Left lung (tissue), 10 donors: Measurements from ENCODE around the gene VPS39. TPM values are rescaled to one million over a fixed set of nuclear protein-coding genes. Genes with fewer than 3 reads are reported as not detected.

ENCODE experiments used
- ATAC-seq: fragments of 200-7000 bp; cut with Tn5 transposase; one replicate; pipeline ENCODE4 v1.9.1; 2020; ENCODE audit warnings: moderate library complexity
- DNase-seq, 4 donors: peaks; one replicate each; pipeline ENCODE4 v3.0.0-alpha.2; 2013 to 2020
- H3K27ac ChIP-seq, 2 donors: fragments of 200-600 bp; sonication (generic) in 1 of 2; one replicate each; pipeline versions ENCODE4 v1.5.0 to v1.8.0; 2020 to 2021
- H3K27me3 ChIP-seq, 2 donors: fragments of 200-600 bp; sonication (generic) in 1 of 2; one replicate each; pipeline versions ENCODE4 v1.5.0 to v1.8.0; 2020 to 2021
- H3K36me3 ChIP-seq, 2 donors: fragments of 200-600 bp; sonication (generic) in 1 of 2; one replicate each; pipeline versions ENCODE4 v1.5.0 to v1.8.0; 2020 to 2021
- H3K4me1 ChIP-seq, 2 donors: fragments of 200-600 bp; one replicate each; pipeline ENCODE4 v1.8.0; 2021
- H3K4me3 ChIP-seq, 2 donors: fragments of 200-600 bp; sonication (generic) in 1 of 2; one replicate each; pipeline versions ENCODE4 v1.5.0 to v1.8.0; 2020 to 2021; ENCODE audit warnings: mild to moderate bottlenecking in 1 of 2
- H3K9me3 ChIP-seq, 2 donors: fragments of 200-600 bp; sonication (generic) in 1 of 2; one replicate each; pipeline versions ENCODE4 v1.5.0 to v1.8.0; 2020 to 2021
- intact Hi-C, 2 donors: fragments of 100-400 bp; cut with DNase I; formaldehyde crosslinking; loops; one replicate each; pipeline versions ENCODE4 v1.11.2 to v1.14.2; 2022
- polyA plus RNA-seq, 6 donors: library from polyadenylated mRNA; unstranded; fragments of 120-200 nt; gene quantifications; one replicate each; pipeline ENCODE4 v1.2.1, GENCODE V29; 2013; ENCODE audit not compliant: insufficient read length in 6 of 6
- total RNA-seq, 2 donors: library from RNA; stranded (reverse); fragmentation: NEBNext Ultra II Directional; extraction: Animal tissue kit (Norgen Biotek cat#: 25700); gene quantifications; one replicate each; pipeline ENCODE4 v1.2.1, GENCODE V29; 2021
- TF ChIP-seq, protein P1 (sequence below), 2 donors: fragments of 200-600 bp; sonication (generic) in 1 of 2; IDR thresholded peaks; one replicate each; pipeline versions ENCODE4 v1.5.0 to v1.8.0; 2021; ENCODE audit warnings: antibody characterized with exemption in 2 of 2
- donor health status: DM: no; HTN: yes; CAD: no.
- donor health status: DM: no; HTN: no; CAD: no.

The VPS39 gene
- total and polyA plus RNA-seq, 8 donors, result 57.8 to 87.7 (median 81.9) TPM

DNA sequence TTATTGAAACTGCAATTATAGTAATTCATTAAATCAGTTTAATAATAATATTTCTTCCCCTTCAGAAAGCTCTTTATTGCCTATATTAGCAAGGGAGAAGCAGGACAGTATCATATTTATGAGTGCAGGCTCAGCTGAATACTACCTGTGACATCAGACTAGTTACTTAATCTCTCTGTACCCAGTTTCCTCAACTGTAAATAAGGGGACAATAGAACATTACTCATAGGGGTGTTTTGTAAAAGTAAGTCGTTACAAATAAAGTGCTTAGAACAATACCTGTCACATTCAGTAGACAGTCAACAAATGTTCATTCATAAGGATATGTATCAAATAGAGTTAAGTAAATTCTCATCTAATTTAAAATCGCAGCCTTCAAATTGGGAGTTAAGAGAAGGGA is 12.1 kb upstream of the VPS39 start:
- intact Hi-C loops, result no loop called here
- TF ChIP-seq, protein P1, sequence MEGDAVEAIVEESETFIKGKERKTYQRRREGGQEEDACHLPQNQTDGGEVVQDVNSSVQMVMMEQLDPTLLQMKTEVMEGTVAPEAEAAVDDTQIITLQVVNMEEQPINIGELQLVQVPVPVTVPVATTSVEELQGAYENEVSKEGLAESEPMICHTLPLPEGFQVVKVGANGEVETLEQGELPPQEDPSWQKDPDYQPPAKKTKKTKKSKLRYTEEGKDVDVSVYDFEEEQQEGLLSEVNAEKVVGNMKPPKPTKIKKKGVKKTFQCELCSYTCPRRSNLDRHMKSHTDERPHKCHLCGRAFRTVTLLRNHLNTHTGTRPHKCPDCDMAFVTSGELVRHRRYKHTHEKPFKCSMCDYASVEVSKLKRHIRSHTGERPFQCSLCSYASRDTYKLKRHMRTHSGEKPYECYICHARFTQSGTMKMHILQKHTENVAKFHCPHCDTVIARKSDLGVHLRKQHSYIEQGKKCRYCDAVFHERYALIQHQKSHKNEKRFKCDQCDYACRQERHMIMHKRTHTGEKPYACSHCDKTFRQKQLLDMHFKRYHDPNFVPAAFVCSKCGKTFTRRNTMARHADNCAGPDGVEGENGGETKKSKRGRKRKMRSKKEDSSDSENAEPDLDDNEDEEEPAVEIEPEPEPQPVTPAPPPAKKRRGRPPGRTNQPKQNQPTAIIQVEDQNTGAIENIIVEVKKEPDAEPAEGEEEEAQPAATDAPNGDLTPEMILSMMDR (IDR thresholded peaks at IDR 0.05), result no peak
- Histone ChIP-seq H3K4me3 (no peak overlapping the region), H3K4me1 (no peaks in the 10 kb centered on the region), H3K27ac (no peak overlapping the region), H3K36me3 (peaks cover 6 to 96% of the 10 kb centered on the region in 2 donors), H3K9me3 (no peaks in the 10 kb centered on the region), H3K27me3 (no peaks in the 10 kb centered on the region)
- DNase-seq (no peak), ATAC-seq (no peak)

DNA sequence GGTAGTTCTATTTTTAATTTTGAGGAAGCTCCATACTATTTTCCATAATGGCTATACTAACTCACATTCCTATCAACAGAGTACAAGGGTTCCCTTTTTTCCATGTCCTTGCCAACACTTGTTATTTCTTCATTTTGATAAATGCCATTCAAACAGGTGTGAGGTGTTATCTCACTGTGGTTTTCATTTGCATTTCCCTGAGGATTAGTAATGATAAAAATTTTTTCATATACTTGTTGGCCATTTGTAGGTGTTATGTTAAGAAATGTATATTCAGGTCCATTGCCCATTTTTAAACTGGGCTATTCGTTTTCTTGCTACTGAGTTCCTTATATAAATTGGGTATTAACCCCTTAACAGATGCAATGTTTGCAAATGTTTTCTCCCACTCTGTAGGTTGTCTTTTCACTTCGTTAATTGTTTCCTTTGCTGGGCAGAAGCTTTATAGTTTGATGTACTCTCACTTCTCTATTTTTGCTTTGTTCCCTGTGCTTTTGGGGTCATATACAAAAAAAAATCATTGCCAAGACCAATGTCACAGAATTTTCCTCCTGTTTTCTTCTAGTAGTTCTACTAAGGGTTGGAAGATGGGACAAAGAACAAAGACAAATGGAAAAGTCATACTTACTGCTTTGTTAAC is 11.0 kb upstream of the VPS39 start:
- no peak for DNase-seq
- peaks cover 6 to 96% of the 10 kb centered on the region in 2 donors for H3K36me3 ChIP-seq
- no peaks in the 10 kb centered on the region for H3K9me3 ChIP-seq
- H3K4me1 ChIP-seq, result no peaks in the 10 kb centered on the region
- ATAC-seq, result no peak
- H3K27ac ChIP-seq, result no peak overlapping the region
- intact Hi-C loops, result no loop called here
- no peaks in the 10 kb centered on the region for H3K27me3 ChIP-seq
- TF ChIP-seq, protein P1 (IDR thresholded peaks at IDR 0.05), result no peak
- H3K4me3 ChIP-seq, result no peak overlapping the region

DNA sequence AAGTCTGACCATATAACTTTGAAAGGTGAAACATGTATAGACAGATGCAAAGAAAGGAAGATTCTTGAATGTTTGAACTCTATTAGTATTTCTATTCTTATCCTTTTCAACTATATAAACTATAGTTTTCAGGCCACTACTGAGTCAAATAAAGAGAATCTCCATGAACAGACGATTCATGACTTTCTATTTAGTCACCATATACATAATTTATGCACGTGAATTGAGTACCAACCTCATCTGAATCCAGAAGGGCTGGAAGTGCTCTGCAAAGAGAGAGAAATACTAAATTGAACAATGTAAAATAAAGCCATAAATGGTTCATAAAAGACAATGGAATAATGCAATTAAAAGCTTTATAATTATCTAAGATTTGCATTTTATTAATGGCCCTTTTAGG is 9.5 kb upstream of the VPS39 start:
- intact Hi-C loops, result no loop called here
- ATAC-seq, result no peak
- TF ChIP-seq, protein P1 (IDR thresholded peaks at IDR 0.05), result no peak
- Histone ChIP-seq H3K9me3 (no peaks in the 10 kb centered on the region), H3K27me3 (no peaks in the 10 kb centered on the region), H3K4me1 (no peaks in the 10 kb centered on the region), H3K4me3 (no peak overlapping the region), H3K36me3 (peaks cover 6 to 94% of the 10 kb centered on the region in 2 donors), H3K27ac (no peak overlapping the region)
- DNase-seq, result no peak

DNA sequence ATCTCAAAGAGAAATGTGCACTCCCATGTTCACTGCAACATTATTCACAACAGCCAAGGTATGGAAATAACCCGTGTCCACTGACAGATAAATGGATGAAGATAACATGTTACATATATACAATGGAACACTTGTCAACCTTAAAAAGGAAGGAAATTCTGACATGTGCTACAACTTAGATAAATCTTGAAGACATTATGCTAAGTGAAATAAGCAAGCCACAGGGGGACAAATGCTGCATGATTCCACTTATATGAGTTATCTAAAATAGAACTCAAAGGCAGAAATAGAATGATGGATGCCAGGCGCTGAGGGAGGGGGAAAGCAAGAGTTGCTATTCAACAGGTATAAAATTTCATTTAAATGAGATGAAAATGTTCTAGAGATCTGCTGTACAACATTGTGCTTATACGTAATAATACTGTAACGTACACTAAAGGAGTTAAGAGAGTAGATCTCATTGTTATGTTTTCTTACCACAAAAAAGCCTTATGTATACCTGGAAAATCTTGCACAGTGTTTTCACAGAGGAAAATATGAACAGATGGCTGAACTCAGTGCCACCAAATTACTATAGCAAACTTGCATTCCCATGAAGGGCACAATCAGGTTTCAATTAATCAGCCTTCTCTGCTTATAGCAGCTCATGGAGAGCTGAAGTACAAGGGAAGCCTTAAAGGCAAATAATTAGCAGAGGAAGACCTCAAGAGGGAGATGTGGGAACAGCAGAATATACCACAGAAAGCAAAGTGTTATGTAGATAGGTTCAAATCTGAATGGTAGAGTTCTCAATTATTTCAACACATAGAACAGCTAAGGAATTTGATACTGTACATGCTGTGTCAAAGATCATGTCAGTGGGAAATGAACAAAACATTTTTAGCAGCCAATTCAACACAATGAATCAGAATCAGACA is 8.1 kb upstream of the VPS39 start:
- intact Hi-C loops, result no loop called here
- H3K27me3 ChIP-seq, result no peaks in the 10 kb centered on the region

More for the DNA sequence above, 8.1 kb upstream of the VPS39 start:
- no peaks in the 10 kb centered on the region for H3K9me3 ChIP-seq
- ATAC-seq, result peak; percentile 31
- peaks cover 4 to 7% of the 10 kb centered on the region in 2 donors for H3K4me1 ChIP-seq
- H3K4me3 ChIP-seq, result no peak overlapping the region
- no peak overlapping the region for H3K27ac ChIP-seq
- DNase-seq, result no peak
- TF ChIP-seq, protein P1 (IDR thresholded peaks at IDR 0.05), result no peak
- peaks cover 6 to 95% of the 10 kb centered on the region in 2 donors for H3K36me3 ChIP-seq
